HL-60/S4 treated with phorbol 12-myristate 13-acetate at 8.2 ng/mL for 4 days and 3 days (cell line): Measurements from ENCODE around the gene TCIRG1.

Experiments
- in situ Hi-C: fragments of 300-500 bp; cut with MboI; formaldehyde crosslinking; loops from 2 replicates; pipeline ENCODE4 v1.15.0; 2022; ENCODE audit warnings: low sequenced_read_pairs

The TCIRG1 gene

DNA sequence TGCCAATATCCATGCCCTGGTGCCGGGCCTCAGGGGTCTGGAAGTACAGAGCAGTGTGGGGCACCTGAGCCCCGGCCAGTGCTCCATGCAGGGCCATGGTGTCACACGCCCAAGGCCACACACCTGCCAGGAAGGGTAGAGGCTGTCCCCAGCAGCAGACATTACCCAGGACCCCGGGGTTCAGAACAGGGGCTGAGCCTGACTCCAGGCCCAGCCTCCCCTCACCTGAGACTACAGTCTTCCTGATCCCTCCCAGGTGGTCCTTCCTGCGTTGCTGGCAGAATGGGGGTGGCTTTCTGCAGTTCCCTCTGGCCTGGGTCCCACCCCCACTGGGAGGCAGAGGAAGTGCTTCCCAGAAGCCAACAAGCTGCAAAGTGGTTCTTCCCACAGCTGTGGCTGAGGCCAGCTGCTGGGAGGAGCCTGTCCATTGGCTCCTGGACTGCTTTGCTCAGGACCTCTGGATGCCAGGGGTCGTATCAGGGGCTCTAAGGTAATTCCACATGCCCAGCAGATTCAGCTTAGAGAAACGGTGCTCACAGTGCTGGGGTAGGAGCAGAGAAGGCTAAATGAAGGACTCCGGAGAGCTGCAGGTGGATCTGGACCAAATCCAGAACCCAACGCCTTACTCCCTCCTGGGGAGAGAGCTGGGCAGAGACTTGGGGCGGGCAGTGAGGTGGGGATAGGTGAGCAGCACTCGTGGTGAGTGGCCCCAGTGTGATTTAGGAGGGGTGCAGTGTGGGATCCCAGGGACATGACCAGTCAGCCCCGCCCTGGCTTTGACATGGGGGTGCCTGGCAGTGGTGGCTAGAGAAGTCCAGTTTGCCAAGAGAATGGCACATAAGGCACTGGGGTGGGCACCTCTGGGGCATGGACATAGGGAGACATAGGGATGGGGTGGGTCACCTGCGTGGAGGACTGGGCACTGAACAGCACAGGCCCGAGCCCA, 12.6 kb downstream of the TCIRG1 start:
- in situ Hi-C loops: no loop called here

- in situ Hi-C loops: no loop called here
These were observed 13.5 kb downstream of the TCIRG1 start for GRCh38 chr11:68052137-68052873.

GRCh38 chr11:68053117-68053516, 14.3 kb downstream of the TCIRG1 start:
- in situ Hi-C loops: no loop called here

DNA sequence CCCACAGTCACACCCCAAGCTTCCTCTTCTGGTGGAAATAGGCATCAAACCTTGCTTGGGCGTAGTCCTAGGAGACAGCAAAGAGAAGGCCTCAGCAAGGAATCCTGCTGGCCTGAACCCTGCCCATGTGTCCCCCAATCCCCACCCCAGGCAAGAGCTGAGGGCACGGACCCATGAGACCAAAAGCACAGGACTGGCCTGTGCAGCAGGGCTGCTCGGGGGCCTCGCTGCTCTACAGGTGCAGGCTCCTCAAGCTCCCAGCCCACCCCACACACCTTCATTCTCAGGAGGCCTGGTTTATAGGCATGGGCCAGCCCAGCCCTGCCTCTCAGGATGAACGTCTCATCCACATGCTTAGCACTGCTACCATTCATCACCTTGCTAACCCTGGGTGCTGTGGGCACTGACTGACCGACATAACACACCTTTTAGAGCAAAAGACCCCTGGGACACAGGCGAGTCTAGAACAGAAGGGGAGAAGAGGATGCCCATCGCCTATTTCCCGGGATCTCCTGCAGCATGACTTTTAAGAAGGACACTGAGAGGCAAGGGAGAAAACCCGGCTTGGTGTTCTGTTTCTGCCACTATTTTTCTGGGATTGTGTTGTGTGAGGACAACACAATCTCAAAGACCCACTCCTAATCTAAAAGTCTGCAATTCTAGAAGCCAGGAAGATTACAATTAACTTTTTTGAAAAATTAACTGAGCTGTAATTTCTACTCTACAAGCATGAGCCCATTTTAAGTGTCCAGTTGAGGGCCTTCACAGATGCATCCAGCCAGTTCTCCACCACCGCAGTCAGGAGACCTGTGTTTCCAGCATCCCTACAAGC, 15.4 kb downstream of the TCIRG1 start:
- in situ Hi-C loops: no loop called here

DNA sequence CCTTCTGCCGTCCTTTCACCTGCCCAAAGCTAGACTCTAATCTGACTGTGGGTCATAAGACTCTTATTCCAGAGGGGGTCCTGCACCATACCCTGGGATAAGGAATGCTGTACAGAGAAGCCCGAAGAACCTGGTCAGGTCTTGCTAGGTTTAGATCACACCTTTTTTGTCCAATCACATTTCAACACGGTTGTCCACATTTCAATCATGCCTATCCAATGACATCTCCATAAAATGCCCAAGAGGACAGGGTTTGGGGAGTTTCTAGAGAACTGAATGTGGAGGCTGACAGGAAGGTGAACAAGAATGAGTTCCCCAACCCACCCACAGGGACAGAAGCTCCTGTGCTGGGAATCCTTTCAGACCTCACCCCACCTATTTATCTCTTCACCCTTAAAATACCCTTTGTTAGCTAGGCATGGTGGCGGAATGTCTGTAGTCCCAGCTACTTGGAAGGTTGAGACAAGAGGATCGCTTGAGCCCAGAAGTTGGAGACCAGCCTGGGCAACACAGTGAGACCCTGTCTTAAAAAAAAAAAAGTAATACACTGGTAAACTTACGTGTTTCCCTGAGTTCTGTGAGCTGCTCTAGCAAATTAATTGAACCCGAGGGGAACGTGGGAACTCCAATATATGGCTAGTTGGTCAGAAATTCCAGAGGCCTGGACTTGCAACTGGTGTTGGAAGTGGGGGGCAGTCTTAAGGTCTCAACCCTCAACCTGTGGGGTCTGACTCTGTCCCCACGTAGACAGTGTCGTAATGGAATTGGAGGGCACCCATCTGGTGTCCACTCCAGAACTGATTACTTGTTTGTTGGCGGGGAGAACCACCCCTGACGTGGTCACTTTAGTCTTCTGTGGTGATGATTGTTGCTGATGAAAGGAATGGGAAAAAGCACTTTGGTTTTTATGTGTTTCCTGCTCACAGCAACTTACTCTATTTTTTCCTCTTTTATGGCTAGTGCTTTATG, 17.8 kb downstream of the TCIRG1 start:
- in situ Hi-C loops: no loop called here

DNA sequence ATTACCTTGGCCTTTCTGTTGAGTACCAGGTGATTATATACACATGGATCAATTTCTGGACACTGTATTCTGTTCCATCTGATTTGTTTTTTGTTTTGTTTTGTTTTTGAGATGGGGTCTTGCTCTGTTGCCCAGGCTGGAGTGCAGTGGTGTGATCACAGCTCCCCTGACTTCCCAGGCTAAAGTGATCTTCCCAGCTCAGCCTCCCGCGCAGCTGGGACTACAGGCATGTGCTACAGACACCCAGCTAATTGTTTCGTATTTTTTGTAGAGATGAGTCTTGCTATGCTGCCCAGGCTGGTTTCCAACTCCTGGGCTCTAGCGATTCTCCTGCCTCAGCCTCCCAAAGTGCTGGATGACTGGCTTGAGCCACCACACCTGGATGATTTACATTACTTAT, 19.0 kb downstream of the TCIRG1 start:
- in situ Hi-C loops: no loop called here

- in situ Hi-C loops: no loop called here
These were observed 22.7 kb downstream of the TCIRG1 start for GRCh38 chr11:68061508-68061907.

GRCh38 chr11:68064926-68065325, 26.1 kb downstream of the TCIRG1 start:
- in situ Hi-C loops: no loop called here

DNA sequence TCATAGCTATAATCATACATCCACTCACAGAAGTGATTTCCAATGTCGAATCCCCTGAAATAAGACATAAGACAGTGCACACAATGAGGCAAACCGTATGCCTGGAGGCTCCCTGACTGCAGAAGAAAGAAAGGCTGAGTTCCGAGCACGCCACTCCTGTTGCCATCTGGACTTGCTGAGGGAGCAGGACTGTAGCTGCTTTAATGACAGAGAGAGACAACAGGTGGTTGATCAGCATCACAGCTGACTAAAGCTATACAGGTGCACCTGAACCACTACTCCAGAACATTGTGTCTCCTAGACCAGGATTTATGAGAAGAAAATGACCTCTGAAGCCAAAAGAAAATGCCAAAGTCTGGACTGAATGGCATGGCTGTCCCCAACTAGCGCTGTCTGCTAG, 27.0 kb downstream of the TCIRG1 start:
- in situ Hi-C loops: no loop called here

DNA sequence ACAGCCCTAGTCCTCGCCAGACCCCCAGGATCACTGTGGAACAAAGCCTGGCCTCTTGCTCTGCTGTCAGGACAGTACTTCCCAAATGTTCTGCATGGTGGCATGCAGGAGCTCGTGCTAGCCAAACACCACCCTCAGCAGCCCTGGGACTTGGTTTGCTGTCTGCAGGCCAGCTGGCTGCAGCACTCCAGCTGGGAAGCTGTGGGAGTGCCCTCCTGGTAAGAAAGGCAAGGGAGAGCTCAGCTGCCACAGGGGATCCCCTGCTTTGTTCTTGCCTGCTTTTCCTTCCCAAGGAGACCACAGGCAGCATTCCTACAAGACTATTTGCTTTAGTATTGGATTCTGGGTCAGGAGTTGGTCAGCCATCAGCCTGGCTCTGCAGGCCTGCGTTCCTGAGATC, 27.9 kb downstream of the TCIRG1 start:
- in situ Hi-C loops: no loop called here

- in situ Hi-C loops: no loop called here
These were observed 29.2 kb downstream of the TCIRG1 start for GRCh38 chr11:68067991-68068390.

DNA sequence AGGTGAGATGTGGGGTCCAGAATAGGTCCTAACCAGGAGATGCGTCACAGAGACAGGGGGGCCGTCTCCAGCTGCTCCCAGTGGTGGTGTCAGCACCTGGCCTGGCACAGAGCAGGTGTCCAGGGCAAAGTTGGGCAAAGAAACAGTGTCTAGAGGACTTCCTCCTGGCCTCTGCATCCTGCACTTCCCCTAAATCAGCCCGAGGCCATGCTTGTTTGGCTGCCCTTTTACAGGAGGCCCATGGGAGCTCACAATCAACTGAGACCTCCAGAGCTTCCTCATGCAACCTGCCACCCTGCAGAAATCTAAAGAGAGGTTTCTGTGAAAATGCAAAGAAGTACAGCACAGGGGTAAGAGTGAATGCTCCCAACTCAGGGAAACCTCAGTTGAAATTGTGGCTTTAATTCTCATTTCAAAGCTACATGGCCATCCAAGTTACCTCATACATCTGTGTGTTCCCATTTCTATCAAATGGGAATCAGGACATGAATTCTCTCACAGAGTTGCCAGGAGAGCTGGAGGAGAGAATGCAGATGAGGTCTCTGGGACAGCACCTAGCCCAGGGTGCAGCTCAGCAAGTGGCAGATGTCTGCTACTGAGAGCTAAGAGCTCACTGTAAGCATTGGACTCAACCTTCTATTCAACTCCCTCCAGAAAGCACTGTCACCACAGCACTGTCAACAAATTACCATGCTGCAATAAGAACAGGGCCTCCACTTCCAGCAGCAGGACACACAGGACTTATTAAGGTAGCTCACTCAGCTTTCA, 32.6 kb downstream of the TCIRG1 start:
- in situ Hi-C loops: no loop called here

DNA sequence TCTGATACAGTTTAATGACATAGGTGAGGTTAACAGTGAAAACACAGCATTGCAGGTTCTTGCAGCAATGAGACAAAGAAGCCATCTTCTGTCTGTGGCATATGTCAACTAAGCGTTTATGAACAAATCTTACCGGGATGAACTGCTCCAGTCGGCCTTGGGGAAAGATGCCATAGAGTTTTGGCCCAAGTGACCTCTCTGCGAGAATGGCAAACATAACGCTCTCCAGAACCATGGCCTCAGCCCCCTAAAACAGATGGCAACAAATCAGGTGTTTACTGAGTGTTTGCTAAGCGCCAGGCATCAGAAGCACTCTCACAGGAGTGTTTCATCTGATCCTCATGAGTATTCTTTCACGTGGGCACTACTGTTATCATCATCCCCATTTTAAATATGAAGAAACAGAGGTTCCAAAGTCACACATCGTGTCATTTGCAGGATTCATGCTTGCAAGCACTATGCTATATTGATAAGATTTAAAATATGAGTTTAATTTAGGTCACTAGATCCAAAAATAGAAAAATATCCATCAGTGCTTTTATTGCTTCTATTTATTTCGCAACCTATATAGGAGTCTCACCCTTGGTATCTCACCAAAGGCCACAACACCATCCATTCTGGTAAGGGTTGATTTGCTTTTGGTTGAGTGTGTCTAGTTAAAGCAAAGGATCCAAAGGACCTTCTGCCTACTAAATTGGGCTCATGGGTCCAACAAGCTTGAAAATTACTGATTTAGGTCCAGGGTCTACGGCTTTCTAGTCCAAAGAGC, 35.9 kb downstream of the TCIRG1 start:
- in situ Hi-C loops: no loop called here

DNA sequence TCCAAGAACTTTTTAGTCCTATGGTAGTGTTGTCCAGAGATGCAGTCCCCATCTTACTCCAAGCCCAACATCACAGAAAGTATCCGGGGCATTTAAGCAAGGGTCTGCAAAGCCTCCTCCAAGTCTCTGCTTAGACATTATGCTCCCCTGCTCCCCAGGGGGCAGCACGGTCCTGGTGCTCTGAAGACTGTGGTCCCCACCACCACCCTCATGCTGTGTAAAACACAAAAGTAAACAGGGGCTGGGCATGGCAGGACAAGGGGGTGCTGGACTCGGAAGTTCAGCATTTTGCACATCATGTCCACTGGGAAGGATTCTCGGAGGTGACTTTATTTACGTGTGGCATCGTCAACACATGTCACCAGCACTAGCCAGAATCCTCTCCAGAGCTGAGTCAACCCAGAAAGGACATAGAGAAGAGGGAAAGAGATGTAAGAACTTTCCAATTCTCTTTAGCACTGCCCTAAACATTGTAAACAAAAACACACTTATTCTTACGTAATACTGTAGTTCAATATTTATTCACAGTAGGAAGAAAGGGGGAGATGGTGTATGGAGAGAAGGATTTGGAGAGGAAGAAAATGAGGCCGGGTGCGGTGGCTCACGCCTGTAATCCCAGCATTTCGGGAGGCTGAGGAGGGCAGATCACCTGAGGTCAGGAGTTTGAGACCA, 37.7 kb downstream of the TCIRG1 start:
- in situ Hi-C loops: no loop called here

GRCh38 chr11:68077617-68078582, 39.1 kb downstream of the TCIRG1 start:
- in situ Hi-C loops: no loop called here

DNA sequence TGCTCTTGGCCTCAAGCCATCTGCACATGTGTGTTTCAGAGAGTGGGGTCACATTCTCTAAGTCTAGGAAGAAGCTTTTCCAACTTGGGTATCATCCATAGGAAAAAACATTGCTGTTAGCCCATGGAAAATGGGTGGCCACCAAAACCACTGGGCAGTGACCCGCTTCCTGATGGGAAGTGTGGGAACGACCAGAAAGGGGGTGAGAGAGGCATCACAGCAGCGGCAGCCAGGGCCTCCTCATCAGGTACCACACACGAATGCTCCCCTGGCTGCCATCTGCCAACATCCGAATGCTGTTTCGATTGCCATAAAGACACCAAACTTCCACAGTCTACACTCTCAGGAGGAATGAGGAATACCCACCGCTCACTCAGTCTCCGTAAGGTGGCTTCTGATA, 42.0 kb downstream of the TCIRG1 start:
- in situ Hi-C loops: no loop called here

GRCh38 chr11:68081691-68082090, 42.9 kb downstream of the TCIRG1 start:
- in situ Hi-C loops: no loop called here
